DMS 273 treated with DMSO at 0.1 percent for 48 hours (cell line): ENCODE data around the gene BACE2.
"Not testable (repeated sequence)": the region's sequence is repeated elsewhere in the genome, so short reads cannot be mapped to it uniquely, and the experiment has no call there.

Source experiments
- DNase-seq: peaks from one replicate; lab custom pipeline; 2025; lab: John Stamatoyannopoulos, UW

BACE2 gene

GRCh38 chr21:41185802-41186201 lies 17.8 kb downstream of the BACE2 start:
- DNase-seq: no peak

GRCh38 chr21:41186755-41187536 lies 19.0 kb downstream of the BACE2 start:
- no peak for DNase-seq

GRCh38 chr21:41187537-41188025 lies 19.6 kb downstream of the BACE2 start:
- no peak for DNase-seq

- DNase-seq: no peak
Measured at GRCh38 chr21:41188486-41189149, 20.7 kb downstream of the BACE2 start.

- no peak for DNase-seq
Measured at GRCh38 chr21:41189150-41189745, 21.3 kb downstream of the BACE2 start.

- DNase-seq: not testable (repeated sequence)
Measured at GRCh38 chr21:41192552-41192951, 24.6 kb downstream of the BACE2 start.

GRCh38 chr21:41195311-41195710 lies 27.4 kb downstream of the BACE2 start:
- DNase-seq: no peak

GRCh38 chr21:41196993-41197392 lies 29.0 kb downstream of the BACE2 start:
- no peak for DNase-seq

- DNase-seq: no peak
Measured at GRCh38 chr21:41197582-41197981, 29.6 kb downstream of the BACE2 start.

GRCh38 chr21:41198647-41199046 lies 30.7 kb downstream of the BACE2 start:
- DNase-seq: not testable (repeated sequence)

GRCh38 chr21:41199123-41199522 lies 31.2 kb downstream of the BACE2 start:
- DNase-seq: no peak

- no peak for DNase-seq
Measured at GRCh38 chr21:41199588-41199987, 31.6 kb downstream of the BACE2 start.

GRCh38 chr21:41201385-41201784 lies 33.4 kb downstream of the BACE2 start:
- DNase-seq: no peak

- no peak for DNase-seq
Measured at GRCh38 chr21:41204736-41205135, 36.8 kb downstream of the BACE2 start.

- no peak for DNase-seq
Measured at GRCh38 chr21:41207401-41208375, 39.7 kb downstream of the BACE2 start.

GRCh38 chr21:41208376-41208763 lies 40.4 kb downstream of the BACE2 start:
- no peak for DNase-seq

- DNase-seq: no peak
Measured at GRCh38 chr21:41209016-41209619, 41.2 kb downstream of the BACE2 start.

GRCh38 chr21:41210426-41211059 lies 42.6 kb downstream of the BACE2 start:
- DNase-seq: no peak

- peak; percentile 9 for DNase-seq
Measured at GRCh38 chr21:41211060-41211805, 43.3 kb downstream of the BACE2 start.

- DNase-seq: no peak
Measured at GRCh38 chr21:41213021-41213420, 45.1 kb downstream of the BACE2 start.
